Measurements from ENCODE around the gene ABCC3.

Gene ABCC3, protein sequence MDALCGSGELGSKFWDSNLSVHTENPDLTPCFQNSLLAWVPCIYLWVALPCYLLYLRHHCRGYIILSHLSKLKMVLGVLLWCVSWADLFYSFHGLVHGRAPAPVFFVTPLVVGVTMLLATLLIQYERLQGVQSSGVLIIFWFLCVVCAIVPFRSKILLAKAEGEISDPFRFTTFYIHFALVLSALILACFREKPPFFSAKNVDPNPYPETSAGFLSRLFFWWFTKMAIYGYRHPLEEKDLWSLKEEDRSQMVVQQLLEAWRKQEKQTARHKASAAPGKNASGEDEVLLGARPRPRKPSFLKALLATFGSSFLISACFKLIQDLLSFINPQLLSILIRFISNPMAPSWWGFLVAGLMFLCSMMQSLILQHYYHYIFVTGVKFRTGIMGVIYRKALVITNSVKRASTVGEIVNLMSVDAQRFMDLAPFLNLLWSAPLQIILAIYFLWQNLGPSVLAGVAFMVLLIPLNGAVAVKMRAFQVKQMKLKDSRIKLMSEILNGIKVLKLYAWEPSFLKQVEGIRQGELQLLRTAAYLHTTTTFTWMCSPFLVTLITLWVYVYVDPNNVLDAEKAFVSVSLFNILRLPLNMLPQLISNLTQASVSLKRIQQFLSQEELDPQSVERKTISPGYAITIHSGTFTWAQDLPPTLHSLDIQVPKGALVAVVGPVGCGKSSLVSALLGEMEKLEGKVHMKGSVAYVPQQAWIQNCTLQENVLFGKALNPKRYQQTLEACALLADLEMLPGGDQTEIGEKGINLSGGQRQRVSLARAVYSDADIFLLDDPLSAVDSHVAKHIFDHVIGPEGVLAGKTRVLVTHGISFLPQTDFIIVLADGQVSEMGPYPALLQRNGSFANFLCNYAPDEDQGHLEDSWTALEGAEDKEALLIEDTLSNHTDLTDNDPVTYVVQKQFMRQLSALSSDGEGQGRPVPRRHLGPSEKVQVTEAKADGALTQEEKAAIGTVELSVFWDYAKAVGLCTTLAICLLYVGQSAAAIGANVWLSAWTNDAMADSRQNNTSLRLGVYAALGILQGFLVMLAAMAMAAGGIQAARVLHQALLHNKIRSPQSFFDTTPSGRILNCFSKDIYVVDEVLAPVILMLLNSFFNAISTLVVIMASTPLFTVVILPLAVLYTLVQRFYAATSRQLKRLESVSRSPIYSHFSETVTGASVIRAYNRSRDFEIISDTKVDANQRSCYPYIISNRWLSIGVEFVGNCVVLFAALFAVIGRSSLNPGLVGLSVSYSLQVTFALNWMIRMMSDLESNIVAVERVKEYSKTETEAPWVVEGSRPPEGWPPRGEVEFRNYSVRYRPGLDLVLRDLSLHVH (N-terminal part only)

DNA sequence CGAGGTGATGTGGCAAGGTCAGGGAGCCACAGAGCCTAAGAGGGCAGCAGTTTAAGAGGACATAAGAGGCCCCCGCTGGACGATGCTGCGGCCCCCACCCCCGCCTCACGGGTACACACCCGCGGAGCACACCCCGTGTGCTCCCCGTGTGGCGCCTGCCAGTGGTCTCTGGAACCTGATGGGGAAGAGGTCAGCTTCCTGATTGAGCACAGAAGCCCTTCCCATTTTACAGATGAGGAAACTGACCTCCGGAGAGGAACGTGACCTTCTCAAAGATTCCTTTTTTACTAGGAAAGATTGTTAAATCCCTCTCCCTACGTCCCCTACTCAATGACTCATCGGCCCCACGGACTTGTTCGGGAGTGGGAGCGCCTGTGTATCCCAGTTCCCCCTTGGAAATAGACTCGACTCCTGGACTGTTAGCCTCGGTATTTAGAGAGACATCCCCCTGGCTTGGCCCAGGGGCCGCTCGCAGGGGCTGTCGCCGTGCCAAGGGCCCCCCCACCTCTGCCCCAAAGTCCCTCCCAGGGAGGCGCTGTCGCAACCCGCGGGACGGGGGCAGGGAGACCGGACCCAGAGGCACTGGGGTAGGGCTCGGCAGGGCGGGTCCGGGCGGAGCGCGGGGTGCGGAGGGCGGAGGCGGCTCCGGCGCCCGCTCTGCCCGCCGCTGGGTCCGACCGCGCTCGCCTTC lies at the start of gene ABCC3:
Gene ABCC3 (plus strand): TSS at position 658 of the 691 bp plus-strand sequence. CDS start 56 bp downstream, outside the sequence.
- peak; percentile 31 for DNase-seq

- no peak for DNase-seq
Measured at GRCh38 chr17:50585346-50585745, 49.3 kb upstream of the ABCC3 start.

DNA sequence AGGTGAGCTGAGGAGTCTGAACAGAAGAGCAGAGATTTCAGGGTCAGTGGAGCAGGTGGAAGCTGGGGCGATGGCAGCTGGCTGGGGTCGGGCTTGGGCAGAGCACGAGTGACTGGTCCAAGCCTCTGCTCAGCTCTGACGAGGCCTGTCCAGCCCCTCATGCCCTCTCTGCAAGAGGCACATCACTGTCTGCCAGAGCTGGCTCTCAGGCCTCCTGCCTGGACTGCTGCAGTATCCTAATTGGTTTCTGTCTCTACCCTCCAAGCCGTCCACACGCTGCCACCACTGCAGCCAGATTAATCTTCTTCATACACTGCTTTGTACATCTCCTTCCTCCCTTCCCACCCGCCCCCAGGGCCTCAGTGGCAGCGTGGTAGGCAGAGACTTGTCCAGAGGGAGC lies 48.8 kb upstream of the ABCC3 start:
- no peak for DNase-seq

DNA sequence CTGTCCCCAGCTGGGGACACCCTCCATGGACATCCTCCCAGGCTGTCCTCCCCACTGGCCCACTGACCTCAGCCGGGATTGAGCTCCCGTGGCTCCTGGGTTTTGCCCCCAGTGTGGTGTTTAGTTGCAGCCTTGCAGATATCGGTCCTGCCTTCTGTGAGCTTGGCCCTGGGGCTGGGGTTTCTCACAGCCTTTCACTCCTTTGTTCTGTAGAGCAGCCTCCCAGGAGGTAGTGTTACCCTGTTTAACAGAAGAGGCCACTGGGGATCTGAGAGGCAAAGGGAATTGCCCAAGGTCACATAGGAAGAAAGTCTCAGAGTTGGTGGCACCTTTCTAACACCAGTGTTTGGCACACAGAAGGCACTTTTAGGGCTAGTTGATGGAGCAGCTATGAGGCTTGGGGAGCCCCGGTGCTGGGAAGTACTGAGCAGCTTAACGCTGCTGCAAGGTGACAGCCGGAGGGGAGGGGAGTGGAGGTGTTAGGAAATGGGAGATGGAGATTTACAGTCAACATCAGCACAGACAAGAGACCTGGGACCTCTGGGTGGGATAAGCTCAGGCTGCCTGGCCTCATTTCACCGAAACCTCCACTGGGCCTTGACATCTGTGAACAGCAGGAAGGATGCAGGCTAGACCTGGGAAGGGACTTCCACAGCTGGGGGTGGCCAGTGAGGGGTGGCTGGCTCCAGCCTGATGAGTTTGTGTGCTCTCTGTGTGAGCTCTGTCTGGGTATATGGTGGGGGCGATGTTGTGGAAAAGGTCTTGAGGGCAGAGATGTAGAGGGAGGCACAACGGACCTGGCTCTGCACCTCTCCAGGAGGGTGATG lies 48.0 kb upstream of the ABCC3 start:
- no peak for DNase-seq

GRCh38 chr17:50587571-50587970 lies 47.1 kb upstream of the ABCC3 start:
- DNase-seq: no peak

DNA sequence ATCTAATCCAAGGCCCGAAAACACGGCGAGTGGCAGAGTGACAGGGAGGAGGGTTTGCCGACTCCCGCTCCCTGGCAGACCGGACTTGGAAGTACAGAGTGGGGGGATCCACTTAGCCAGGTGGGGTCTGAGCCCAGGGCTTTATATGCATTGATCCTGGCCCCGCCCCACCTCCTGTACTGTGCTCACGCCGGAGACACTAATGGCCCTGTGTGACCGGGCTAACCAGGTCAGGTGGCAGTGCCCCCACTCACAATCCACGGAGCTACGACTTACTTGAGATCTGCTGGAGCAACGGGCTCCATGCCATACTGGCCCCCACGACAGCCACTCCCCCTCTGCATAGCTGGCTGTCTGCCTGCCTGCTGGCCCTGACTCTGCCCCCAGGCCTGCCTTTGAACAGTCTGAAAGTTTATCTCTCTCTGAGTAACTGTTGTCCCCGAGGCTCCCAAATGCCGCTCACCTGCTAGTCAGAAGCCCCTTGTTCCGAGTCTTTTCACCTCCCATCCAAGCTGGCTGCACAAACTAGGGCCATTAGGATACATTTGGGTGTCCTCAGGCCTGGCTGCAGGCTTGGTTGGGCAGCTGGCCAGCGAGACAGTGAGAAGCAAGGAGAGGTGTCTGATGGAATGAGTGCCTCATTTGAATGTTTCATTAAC lies 46.2 kb upstream of the ABCC3 start:
- no peak for DNase-seq

DNA sequence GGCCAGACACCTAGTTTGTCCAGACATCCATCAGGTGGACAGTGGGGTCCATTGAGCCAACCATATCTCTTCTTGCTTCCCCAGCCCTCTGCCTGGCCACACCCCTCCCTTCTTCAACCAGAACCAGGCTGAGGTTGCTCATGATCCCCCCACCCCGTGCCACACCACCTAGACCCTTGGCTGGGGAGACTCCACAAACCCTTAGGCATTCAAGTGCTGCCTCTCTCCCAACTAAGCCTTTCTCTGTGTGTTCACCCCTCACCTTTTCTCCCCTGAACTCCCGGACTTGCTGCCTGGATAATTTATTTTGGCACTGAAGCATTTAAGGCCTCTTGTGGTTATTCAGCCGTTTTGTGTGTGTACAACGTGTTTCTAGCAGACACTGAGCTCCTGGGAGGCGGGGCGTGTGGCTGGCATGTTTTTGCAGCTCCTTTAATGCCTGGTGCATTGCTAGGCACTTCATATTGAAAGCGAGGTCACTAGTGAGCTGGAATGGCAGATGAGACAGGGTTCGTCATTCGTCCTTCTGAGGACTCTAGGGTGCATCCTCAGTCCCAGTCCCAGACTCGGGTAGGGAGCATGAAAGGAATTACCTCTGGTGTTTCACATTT lies 45.5 kb upstream of the ABCC3 start:
- DNase-seq: no peak

DNA sequence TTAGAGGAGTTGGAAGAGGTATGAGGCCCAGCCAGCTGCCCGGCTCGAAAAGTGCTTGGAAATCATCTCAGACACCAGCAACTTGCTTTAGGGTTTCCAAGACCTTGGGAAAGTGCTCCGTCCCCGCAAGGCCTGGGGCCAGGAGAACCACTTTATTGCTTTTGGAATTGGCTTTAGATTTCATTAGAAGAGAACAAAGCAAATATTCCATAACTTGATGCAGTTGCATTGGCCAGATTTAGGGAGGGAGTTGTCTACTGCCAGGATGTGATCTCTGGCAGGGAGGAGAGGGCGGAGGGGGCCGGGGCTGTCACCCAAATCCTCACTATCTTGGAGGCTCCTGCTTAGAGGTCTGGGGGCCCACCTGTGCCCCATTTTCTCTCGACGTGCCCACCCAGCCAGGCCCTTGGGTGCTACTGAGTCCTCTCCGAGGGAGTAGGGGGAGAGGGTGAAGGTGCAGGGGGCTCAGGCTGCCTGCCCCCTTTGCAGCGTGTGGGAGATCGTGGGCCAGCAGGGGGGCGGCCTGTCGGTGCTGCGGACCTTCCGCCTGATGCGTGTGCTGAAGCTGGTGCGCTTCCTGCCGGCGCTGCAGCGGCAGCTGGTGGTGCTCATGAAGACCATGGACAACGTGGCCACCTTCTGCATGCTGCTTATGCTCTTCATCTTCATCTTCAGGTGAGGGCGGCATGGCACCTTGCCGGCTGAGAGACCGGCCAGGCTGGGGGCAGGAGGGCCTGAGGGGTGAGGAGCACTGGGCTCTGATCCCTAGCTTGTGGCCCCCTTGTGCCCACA lies 43.5 kb upstream of the ABCC3 start:
- no peak for DNase-seq

- DNase-seq: no peak
Measured at GRCh38 chr17:50593321-50593720, 41.4 kb upstream of the ABCC3 start.

DNA sequence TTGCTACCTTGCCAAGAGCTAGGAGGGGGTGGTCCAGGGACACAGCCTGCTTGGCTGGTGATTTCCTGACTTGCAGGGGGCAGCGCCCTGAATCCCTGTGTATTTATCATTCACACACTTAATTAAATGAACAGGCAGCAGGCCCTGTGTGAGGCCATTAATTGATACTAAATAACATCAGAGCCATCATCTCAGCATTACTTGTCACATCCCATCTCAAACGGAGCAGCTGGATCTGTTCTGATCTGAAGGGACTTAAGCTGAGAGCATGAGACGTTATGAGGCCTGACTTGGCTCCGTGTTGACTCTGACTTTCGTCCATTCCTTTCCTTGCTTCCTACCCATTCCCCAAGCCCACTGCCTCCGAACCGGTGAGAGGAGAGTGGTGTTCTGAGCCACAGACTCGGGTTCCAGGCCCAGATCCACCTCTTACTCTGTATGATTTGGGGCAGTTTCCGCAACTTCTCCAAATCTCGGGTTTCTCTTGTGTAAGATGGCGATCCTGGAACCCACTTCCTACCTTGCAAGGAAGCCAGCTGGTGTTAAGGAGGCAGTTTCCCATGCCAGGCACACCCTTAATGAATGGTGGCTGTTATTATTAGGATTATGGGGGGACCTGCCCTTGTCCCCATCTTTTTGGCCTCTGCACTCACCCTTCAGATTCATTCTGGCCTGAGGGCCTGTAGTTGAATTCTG lies 40.4 kb upstream of the ABCC3 start:
- no peak for DNase-seq

DNA sequence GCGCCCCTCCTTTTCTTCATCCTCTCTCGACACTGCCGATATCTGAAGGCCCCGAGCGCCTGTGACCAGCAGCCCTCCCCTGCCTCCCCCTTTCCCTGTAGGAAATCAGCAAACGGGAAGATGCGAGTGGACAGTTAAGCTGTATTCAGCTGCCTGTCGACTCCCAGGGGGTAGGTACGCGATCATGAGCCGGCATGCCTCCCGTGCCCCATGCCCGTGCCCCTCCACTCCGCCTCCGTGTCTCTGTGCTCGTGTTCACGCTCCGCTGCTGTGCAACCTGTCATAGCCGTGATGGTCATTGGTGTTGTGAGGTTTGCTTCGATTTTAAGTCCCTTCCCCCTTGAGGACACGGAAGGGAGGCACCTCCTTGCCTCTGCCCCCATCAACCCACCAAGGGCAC lies 39.8 kb upstream of the ABCC3 start:
- no peak for DNase-seq

- no peak for DNase-seq
Measured at GRCh38 chr17:50596191-50597037, 38.3 kb upstream of the ABCC3 start.

GRCh38 chr17:50598487-50598886 lies 36.2 kb upstream of the ABCC3 start:
- no peak for DNase-seq

GRCh38 chr17:50599606-50600005 lies 35.1 kb upstream of the ABCC3 start:
- DNase-seq: no peak

GRCh38 chr17:50601823-50602375 lies 32.8 kb upstream of the ABCC3 start:
- no peak for DNase-seq

GRCh38 chr17:50602836-50603235 lies 31.8 kb upstream of the ABCC3 start:
- DNase-seq: no peak

GRCh38 chr17:50603340-50603739 lies 31.3 kb upstream of the ABCC3 start:
- DNase-seq: no peak

DNA sequence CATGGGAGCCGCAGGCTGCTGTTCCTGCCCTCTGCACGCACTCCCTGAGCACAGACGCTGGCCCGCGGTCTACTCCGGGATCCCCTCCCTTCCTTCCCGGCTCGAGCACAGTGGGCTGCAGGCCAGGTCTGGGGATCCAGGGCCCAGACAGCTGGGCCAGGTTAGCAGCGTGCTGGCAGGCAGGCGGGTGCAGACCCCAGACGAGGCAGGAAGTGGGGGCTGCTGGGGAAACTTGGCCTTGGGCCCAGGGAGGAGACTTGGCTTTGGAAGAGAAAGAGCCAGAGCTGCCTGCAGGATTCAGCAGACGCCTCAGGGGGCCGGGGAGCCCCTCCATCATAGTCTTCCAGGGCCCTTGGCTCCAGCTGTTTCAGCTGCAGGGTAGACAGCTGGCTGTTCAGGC lies 30.2 kb upstream of the ABCC3 start:
- peak; percentile 94 for DNase-seq

Data from fibroblast of upper back skin (primary cell).